Erythroblast (primary cell): Measurements from ENCODE around the gene MSANTD1.

ENCODE experiments used
- GATA1 ChIP-seq: IDR thresholded peaks from 2 replicates; pipeline ENCODE4 v1.6.1; 2011; ENCODE audit warnings: low read depth, mild to moderate bottlenecking, control low read depth, low read length, moderate library complexity
- POLR2A ChIP-seq: IDR thresholded peaks from 2 replicates; pipeline ENCODE4 v1.6.1; 2011; ENCODE audit warnings: mild to moderate bottlenecking, low read length

DNA sequence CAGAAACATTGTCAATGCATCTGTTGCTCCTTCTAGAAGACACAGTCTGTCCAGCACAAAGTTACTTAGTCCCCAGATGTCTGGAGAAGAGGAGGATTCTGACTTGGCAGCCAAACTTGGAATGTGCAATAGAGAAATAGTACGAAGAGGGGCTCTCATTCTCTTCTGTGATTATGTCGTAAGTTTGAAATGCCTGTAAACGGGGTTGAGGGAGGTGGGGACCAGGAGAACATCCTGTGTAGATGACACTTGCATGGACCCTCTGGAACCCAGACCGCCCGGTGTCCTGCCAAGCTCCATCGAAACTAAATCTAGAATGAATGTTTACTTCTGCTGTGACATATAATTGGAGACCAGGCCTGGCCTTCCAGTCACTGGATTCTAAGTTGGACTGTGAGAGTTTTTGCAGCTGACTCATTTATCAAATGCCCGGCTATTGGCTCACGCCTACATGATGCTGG is 45.0 kb upstream of the MSANTD1 start:
- no peak for TF ChIP-seq POLR2A
- TF ChIP-seq GATA1 = no peak
